AG20443 (cell line): ENCODE data around the gene BCL2A1.
"Not testable (repeated sequence)": the region's sequence is repeated elsewhere in the genome, so short reads cannot be mapped to it uniquely, and the experiment has no call there.

ENCODE experiments used
- DNase-seq: peaks from one replicate; pipeline ENCODE4 v3.0.0; 2012; ENCODE audit warnings: low spot score, mixed read lengths

The BCL2A1 gene

GRCh38 chr15:79989183-79989582 is 18.2 kb upstream of the BCL2A1 start:
- DNase-seq, result no peak

DNA sequence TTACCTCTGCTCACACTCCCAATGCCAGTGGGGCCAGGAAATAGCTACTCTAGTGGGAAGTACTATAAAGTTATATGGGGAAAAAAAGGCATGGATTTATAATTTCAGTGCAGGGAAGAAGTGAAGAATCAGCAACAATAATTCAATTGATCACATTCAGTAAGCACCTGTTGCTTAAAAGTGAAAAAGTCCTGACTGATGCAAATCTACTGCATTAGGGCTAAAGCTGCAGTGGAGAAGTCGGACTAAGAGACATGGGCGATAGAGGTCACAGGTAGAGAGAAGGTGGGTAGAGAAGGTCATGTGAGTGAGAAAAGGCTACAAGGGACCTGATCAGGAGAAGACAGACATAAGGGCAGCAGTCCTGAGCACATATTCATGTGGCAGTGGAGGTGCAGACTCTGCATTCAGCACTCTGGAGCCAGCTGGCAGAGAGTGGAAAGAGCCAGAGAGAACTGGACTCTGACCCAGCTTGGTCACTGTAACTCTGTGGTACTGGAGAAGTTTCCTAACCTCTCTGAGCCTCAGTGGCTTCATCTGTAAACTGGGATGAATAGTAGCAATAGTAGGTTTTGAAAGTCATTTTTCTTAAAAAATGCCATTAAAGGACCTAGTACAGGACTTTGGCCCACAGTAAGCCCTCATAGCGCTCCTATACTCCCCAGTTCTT is 17.6 kb upstream of the BCL2A1 start:
- DNase-seq, result no peak

GRCh38 chr15:79987969-79988368 is 17.0 kb upstream of the BCL2A1 start:
- no peak for DNase-seq

DNA sequence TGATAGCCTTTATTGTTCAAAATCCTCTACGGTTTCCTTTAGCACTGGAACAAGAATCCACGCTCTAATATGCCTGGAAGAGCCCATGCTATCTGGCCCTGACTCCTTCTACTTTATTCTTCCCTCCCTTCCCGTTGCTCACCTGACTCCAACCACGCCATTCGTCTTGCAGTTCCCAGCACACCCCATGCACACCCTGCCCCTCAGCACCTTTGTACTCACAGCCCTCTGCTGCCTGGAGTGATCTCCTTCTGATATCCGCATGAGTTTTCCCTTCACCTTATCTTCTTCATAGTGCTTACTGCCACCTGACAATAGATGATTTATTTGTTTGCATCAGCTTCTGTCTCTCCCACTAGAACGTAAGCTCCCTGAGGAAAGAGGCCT is 16.6 kb upstream of the BCL2A1 start:
- DNase-seq, result no peak

- no peak for DNase-seq
Observed at GRCh38 chr15:79981831-79982455, 10.9 kb upstream of the BCL2A1 start.

DNA sequence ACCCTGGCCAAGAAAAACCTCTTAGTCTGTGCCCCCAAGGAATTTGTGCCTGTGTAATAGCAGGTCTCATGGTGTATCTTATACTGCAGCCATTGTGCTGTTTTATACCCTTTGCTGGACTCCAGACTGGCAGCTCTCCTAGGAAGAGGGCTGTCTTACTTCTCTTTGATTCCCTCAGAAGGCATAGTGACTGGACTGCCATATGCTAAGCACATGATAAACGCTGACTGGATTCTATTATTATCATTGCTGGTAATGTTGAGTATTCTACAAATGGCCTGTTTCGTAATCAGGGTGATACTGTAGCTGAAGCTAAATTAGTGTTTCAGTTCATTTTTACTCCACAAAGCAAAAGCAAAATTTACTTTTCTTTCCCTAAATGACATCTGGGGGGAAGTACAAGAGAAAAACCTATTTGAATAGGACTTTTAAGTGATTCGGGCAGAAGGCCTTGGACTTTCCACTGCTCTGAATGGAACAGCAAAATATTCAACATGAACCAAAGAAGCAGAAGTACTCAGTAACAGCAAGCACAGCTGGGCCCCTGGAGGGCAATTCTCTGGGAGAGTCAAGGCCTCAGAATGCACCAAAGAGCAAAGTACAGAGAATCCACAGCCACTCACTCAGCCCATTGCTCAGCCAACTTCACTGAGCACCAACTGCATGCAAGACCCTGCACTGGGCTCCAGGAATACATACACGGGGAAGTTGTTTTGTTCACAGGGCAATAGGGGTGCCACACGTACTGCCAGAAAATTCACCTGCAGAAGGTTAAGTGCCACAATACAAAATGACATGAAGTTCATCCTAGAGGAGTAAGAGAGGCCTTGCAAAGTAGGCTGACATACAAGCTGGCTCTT is 7.9 kb upstream of the BCL2A1 start:
- DNase-seq, result peak; percentile 71

DNA sequence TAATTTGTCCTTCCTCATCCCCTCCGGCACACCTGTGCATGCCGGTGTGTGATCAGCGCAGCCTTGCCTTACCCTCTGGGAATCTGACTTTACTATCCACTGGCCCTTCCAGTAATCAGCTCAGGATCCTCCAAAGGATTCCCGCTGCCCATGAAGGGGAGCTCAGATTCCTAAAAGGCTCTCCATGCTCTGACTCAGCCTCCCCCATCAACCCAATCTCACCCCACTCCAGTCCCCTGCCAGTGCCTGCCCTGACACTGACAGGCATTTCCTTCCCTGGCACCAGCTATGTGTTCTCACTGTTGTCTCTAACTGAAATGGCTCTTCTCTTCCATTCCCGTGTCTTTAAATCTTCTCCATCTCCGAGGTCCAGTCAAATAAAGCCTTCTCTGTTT is 7.3 kb upstream of the BCL2A1 start:
- DNase-seq, result no peak

- DNase-seq, result no peak
Observed at GRCh38 chr15:79977431-79978054, 6.5 kb upstream of the BCL2A1 start.

DNA sequence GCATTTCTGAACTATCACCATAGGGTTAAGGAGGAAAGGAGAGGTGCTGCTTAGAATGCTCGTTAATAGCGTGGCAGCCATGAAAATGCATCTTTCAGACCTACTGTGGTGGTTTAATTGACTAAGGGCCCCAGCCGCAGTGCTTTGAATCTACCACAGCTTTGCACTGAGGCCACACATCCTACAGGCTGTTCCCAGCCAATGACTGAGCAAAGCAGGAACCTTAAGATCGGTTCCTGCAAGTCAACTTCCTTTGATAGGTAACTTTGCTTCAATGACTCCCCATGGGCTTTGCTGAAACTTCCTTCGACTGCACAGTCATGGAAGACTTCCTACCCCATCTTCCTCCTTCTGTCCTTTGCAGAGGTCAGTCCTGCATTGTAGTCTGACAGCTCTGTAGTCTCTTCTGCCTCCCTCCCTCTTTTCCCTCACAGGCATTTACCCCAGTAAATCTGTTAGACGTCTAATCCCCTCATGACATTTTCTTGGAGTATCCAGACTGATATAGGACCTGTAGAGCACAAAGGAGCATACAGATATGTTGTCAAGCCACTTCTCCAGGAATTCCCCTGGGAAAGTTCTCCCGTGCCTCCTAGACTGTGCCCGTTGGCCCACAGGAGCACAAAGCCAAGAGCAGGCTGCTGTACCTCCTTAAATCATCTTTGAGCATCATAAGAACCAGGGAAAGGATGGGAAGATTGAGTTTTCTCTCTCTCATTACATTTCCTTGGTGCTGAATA is 2.6 kb upstream of the BCL2A1 start:
- no peak for DNase-seq

- DNase-seq, result no peak
Observed at GRCh38 chr15:79972863-79973262, 1.9 kb upstream of the BCL2A1 start.

DNA sequence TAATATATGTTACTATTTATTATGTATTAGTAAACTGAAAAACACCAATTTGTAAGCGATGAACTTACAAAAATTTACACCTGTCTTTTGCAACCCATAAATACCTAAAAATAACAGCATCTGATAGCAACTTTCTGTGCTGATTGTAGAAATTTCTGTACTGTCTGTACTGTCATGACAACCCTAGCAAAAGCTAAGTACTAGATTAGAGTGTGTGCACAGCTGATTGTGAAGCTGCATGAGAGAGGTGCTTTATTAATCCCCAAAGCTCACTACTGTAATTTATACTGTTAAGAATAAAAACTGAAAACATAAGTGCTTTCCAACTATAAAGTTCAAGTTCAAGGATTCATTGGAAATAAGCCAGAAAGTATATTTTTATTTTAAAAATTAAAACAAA is 815 bp downstream of the BCL2A1 start:
- no peak for DNase-seq

DNA sequence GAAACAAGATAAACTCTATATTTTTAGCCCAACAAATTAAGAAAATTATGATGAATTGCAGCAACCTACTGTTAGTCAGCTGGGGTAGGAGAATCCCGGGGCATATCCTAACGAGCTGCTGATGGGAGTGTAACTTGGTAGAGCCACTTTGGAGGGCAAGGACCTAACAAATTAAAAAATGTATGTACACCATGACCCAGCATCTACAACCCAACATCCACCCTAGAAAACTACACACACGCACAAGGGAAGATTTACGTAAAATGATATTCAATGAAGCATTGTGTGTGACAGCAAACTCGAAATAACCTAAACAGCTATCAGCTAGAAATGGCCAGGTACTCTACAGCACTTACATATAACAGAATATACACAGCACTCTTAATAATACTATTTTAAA is 1.9 kb downstream of the BCL2A1 start:
- DNase-seq, result no peak

- no peak for DNase-seq
Observed at GRCh38 chr15:79967298-79968182, 3.5 kb downstream of the BCL2A1 start.

DNA sequence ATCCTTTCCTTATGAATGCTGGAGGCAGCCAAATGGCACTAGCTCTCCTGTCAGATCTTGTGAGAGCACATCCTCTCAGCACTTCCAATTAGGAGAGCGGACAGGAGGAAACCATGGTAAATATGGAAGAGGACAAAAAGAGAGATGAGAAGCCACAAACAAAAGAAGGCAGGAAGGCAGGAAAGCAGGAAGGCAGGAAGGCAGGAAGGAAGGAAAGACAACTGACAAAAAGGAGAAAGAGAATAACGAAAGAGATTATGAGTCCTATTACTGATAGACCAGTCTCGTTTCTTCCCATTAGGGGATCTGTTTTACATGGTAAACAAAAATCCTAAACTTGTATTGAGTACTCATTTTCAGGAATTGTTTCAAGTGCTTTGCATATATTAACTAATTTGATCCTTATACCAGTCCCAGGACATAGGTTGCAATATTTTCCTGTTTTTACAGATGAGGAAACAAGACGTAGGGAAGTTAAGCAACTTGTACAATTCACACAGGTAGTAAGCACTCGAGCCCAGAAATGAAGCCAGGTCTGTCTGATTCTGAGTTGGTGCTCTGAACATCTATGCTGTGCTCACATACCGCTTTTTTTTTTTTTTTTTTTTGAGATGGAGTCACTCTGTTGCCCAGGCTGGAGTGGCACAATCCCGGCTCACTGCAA is 4.2 kb downstream of the BCL2A1 start:
- DNase-seq, result no peak

DNA sequence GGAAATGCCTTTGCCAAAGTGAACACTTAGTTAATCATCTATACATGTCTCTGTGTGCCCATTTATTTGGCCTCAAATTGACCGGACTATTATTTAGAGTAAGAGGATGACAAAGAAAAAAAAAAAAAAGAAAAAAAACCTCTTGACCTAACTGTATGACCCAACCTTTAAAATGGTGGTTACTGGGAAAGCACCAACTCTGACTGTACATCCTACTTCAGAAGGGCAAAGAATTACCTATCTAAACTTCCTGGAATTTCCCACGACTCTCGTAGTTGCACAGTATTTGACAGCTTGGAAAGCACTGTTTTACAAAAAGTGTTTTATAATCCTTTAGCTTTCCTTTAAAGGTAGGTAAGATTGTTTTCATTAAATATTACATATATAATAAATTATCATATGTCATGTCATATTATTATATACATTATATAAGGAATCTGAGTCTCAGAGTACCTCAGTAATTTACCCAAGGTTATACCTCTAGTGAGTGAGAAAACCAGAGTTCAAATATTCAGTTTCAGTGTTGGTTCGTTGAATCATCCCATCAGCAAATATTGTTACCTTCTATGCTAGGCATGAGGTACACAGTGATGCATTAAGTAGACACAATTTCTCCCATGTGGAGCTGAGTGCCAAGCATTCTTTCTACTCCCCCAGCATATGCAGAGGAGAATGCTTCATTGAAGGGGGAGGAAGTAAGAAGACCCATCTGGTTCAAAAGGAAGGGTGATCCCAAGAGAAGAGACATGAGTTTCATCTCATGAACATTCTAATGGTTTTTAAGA is 5.0 kb downstream of the BCL2A1 start:
- DNase-seq, result no peak

- DNase-seq, result no peak
Observed at GRCh38 chr15:79964232-79964805, 6.7 kb downstream of the BCL2A1 start.

DNA sequence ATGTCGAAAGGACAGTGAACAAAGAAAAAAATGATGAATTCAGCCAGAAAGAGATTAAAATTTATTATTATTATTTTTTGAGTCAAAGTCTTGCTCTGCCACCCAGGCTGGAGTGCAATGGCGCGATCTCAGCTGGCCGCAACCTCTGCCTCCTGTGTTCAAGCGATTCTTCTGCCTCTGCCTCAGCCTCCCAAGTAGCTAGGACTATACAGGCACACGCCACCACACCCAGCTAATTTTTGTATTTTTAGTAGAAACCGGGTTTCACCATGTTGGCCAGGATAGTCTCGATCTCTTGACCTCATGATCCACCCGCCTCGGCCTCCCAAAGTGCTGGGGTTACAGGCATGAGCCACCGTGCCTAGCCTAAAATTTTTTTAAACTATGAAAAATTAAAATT is 8.1 kb downstream of the BCL2A1 start:
- DNase-seq, result not testable (repeated sequence)

DNA sequence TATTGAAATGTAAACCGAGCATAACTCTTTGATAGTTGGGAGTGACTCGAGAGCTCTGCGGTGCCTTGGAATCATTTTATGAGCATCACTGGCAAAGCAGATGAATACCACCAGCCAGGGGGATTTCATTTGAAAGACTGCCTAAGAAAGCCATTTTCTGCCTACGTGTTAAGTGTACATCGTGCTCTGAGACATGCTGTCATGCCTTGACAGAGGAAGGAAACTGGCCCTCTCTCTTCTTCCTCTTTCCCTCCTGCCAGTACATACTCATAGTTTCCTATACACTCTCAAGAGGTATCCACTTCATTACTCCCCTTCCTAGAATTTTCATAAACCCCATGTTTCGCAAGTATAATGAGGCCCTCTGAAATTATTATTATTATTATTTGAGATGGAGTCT is 8.8 kb downstream of the BCL2A1 start:
- DNase-seq, result no peak

DNA sequence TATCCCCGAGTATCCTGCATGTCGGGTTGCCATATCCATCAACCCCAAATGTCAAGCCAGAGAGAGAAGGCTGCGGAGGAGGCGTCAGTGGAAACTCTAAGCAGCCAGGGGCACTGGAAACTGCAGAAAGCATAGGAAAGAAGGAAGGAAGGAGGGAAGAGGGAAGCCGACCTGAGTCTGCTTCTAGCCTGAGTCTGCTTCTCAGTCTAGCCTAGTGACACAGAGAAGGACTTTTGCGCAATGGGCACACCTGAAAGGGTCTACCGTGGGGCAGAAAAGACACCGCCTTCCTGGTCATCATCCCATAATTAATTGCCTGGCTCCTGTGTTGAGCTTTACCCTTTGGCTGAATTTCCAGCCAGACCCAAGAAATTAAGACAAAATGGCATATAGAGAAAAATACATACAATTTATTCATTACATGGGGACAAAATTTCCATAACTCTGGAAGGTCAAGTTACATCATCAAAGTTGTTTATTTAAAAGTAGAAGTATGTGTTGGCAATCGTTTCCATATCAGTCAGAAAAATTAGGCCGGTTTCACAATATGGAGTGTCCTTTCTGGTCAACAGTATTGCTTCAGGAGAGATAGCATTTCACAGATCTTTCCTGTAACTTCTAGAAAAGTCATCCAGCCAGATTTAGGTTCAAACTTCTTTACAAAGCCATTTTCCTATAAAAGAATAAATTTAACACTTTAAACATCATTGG is 10.3 kb downstream of the BCL2A1 start:
- DNase-seq, result no peak
